ENCODE data around the gene PIP5K1C.
"Not testable (repeated sequence)": the region's sequence is repeated elsewhere in the genome, so short reads cannot be mapped to it uniquely, and the experiment has no call there.

The PIP5K1C gene

DNA sequence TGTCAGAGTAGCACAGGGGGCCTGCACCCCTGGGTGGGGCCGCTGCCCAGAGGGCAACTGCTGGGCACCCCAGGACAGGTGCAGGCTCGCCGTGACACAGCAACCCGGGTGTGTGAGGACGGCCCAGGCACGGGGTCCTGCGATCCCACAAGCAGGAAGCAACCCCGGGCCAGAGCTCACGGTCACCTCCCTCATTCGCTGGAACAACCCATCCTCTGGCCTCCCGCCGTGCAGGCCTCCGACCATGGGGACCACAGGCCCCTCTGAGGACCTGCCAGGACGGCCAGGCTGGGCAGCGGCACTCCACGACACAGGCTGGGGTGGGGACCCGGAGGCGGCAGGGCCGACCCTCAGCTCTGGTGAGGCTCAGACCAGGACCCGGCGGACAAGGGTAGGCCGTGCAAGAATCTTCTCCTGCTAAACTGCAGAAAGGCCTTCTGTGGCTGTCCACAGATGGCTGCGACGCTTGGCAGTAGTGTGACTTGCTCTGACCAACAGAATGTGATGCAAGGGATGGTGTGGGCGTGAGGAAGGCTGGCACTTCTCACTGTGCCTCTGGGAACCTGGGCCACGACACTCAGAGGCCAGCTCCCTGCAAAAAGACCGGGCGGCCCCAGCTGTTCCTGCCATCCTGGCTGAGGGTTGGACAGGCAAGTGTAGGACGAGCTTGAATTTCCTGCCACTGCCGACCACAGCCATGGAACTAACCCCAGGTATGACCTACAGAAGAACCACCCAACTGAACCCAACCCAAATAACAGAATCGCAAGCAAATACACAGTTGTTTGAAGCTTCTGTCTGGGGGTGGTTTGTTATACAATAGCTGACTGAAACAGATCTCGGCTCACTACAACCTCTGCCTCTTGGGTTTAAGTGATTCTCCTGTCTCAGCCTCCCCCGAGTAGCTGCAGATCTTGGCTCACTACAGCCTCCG lies 26.5 kb downstream of the PIP5K1C start:
- DNase-seq, result no peak

DNA sequence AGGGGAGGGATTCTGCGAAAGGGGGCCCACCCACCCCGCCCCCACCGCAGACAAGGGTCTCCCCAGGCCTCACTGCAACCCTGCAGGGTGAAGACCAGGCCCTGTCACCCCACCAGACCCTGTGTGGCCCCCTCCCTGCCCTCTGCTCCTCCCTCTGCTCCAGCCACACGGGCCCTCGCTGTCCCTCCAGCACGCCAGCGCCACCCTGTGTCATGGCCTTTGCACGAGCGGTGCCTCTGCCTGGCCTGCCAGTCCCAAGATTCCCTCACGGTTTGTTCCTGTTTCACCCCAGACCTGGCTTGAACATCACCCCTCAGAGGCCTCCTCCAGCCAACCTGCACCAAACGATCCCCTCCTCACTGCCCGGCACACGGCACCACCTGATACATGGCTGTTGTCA lies 27.3 kb downstream of the PIP5K1C start:
- no peak for DNase-seq

DNA sequence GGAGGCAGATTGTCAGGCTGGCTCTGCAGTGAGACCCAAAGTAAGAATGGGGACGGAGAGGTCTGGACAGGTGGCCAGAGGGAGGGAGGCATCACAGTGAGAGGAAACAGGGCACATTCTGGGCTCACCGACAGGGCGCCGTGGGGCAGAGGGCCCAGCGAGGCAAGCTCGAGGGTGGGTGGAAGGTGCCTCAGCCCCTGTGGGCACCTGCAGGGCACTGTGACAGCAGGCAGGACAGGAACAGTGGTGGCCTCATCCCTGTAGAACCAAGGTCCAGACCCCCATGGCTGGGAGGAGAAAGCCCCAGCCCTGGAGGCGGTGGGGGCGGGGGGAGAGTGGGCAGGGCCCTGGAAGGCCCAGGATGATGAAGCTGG lies 27.7 kb downstream of the PIP5K1C start:
- no peak for DNase-seq

DNA sequence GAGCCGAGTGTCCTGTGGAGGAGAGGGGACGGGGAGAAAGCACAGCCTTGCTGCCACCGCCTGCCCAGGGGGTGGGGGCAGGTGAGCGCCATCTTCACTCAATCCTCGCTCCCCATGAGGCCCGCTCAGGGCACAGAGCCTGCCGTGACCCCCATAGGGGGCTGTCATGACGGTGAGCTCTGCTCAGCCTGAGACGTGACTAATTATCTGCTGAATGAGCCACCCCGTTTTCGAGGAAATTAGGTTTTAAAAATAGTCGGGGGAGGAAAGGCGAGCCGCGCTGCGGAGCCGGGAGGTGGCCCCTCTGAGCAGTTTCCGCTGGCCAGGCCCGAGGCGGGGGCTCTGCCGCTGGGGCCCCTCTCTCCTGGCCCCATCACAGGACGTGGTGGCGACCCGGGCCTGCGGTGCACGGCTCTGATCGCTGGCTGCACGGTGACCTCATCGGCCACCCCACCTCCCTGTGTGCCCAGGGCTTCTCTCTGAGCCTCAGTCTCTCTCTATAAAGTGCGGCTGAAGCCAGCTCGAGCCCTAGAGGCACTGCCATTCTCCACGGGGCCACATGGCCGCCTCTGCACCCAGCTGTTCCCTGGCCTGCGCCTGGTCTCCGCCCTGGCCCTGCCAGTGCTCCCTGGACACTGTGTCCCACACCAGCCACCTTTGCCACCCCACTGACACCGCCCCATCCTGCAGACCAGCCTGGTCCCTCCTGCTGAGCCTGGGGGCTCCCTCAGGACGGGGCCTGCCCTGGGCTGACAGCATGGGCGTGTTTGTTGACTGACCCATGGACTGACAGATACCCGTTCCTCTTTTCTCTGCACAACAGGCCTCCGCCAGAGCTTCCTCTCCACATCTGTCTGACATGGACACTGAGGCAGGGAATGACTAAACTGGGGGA lies 28.3 kb downstream of the PIP5K1C start:
- DNase-seq, result peak; percentile 45

DNA sequence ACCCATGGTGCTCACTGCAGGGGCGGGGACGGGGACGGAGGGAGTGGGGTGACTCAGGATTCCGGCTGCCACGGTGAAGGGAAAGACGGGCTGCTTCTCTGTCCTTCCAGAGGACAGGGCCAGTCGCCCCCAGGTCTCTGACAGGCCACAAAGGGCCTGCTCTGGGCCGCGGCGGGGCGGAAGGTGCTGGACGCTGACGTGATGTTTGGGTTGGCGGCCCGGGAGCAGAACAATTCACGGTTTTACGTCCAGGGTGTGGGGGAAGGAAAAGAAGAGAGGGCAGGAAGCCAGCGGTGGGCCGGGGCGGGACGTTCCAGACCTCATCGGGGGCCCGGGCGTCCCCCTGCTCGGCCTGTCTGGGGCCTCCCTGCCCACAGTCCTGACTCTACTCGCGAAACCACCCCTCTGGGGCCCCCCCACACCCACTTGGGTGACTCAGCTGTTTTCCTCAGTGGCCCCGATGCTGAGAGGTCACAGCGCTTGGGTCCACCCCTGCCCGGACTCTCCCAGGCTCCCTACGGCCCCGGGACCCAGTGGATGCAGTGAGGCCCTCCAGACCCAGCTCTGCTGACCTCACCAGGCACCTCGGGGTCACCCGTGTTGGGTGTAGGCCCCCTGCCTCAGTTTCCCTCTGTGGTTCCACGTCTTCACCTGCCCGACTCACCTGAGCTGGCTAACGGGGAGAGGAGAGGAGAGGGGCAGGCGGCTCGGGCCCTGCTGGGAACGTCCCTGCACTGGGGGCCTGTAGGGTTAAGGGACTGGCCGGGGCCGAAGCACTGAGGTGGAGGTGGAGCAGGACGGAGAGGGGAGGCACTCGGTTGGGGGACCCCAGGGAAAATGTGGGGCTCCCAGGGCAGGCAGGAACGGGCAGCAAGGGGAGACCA lies 29.2 kb downstream of the PIP5K1C start:
- DNase-seq, result peak; percentile 64

DNA sequence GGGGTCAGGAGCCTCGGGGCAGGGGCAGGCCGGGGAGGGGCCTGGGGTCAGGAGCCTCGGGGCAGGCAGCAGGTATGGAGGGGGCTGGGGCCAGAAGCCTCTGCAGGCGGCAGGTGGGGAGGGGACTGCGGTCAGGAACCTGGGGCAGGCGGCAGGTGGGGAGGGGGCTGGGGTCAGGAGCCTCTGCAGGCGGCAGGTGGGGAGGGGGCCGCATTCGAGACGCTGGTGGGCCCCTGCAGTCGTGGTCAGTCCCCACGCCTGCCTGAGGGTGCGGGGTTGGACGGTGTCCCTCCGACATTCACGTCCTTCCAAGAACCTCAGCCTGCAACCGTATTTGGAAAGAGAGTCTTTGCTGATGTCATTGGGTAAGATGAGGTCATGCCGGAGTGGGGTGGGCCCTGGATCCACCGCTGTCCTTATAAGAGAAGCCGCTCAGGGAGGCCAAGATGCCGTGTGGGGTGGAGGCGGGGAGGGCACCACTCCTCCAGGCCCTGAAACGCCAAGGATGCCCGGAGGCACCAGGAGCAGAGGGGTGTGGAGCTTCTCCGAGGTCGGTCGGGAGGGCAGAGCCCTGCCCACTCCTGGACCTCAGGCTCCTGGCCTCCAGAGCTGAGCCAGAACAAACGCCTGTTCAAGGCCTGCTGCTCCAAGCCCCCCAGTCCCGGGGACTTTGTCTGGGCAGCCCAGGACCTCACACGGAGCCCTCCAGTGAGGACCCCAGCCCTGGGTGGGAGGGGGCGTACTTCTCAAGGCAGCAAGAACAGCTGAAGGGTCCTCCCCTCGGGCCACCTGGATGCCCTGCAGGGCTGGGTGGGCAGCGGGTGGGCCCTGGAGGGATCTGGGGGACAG lies 30.1 kb downstream of the PIP5K1C start:
- peak; percentile 30 for DNase-seq

DNA sequence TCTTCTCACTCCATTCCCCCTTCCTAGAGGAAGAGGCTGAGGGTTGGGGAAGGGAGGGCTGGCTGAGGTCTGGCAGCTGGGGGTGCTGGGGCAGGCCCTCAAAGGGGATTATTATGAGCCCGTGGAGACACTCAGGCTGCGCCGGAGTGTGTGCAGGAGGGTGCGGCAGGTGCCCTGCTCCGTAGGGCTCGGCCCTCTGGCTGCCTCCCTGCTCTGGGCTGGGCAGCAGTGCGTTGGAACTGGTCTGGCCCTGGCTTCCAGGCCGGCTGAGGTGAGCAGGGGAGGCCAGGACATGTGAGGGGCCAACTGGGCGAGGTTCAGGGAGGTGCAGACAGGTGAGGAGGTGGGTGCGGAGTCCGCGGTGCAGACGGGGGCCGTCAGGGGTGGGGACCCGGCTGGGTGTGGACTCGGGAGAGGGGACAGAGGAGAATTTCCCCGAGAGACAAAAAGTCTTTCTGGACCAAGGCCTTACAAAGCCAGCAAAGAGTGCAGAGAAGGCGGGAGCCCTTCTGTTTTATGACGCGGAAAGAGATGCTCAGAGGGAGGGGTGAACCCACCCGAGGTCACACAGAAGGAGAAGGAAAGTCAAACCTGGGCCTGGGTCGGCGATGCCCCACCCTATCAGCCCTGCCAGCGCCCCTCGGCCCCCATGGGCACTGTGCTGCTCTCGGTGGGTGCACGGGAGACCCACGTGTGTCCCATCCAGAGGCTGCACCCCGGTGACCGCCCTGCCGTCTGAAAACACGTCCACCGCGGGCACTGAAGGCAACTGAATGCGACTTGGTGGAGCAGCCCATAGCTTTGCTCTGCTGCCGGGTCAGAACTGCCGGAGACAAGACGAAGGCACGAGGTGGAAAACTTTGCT lies 31.0 kb downstream of the PIP5K1C start:
- DNase-seq, result no peak

DNA sequence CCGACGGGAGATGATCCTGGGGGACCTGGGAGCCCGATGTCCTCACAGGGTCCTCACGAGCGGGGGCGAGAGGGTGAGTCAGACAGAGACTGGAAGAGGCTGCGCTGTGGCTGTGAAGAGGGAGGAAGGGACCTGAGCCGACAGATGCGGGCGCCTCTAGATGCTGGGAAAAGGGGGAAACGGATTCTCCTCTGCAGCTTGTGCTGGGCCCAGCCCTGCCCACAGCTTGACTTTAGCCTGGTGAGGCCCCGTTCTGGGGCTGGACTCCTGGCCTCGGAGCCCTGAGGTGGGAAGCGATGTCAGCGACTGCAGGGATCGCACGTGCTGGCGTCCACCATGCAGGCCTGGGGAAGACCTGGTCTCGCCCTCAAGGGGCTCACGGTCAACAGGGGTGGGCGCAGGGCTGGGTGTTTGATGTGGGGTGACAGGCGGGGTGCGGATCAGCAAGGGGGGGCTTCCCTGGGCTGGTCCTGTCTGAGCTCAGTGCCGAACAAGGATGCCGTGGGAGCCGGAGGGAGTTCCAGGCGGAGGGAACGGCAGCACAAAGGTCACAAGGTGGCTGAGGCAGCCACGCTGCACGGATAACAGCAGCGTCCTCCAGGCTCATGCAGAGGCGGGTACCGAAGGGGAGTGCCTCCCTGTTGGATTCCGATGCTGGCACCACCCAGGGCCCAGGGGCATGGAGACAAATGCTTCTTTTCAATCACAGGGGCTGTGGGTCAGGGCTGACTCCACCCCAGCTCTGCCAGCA lies 31.8 kb downstream of the PIP5K1C start:
- DNase-seq, result no peak

DNA sequence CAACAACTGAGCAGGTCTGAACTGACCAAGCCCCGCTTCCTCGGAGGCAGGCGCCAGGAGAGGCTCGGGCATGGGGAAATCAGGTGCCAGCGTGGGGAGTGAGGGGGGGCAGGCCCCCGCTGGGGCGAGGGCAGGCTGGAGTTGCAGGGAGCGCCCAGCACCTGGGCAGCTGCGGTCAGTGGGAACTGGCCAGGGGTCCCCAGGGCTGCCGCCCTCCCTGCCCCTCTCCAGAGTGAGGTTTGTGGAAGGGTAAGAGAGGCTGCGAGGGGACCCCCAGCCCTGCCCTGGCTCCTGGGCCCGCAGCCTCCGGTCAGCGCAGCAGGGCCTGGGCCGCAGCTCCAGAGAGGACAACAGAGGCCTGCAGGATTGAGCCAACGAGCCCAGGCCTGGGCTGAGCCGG lies 32.5 kb downstream of the PIP5K1C start:
- DNase-seq, result no peak

DNA sequence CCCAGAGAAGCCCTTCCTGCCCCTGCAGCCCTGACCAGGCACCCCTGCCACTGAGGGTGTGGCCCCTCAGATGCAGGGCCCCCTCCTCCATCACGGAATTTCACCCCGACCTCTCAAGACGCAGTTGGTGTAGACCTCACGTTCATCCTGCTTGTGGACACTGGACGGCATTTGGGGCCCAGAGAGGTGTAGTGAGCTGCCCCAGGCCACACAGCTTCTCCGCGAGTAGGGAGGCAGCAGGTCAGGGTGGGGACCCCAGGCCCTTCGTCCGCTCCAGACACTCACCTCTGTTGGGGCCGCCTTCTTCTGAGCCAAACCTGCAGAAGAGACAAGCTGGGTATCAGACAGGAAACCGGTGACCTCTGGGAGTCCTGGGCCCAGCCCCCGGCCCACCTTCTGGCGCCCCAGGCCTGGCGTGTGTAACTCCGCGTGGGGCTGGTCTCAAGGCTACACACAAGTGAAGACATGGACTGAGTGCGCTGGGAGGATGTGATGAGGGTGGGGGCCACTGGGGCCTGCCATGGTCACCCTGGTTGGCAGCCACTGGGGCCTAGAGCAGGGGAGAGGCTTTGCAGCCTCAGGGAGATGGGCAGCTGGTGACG lies 33.1 kb downstream of the PIP5K1C start:
- no peak for DNase-seq

DNA sequence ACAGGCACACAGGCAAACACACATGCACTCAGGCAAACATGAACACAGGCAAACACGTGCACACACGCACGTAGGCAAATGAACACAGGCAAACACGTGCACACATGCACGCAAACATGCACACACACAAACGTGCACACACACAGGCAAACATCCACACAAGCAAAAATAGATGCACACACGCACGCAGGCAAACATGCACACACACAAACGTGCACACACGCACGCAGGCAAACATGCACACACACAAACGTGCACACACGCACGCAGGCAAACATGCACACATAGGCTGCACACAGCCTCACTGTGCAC lies 33.8 kb downstream of the PIP5K1C start:
- DNase-seq, result not testable (repeated sequence)

DNA sequence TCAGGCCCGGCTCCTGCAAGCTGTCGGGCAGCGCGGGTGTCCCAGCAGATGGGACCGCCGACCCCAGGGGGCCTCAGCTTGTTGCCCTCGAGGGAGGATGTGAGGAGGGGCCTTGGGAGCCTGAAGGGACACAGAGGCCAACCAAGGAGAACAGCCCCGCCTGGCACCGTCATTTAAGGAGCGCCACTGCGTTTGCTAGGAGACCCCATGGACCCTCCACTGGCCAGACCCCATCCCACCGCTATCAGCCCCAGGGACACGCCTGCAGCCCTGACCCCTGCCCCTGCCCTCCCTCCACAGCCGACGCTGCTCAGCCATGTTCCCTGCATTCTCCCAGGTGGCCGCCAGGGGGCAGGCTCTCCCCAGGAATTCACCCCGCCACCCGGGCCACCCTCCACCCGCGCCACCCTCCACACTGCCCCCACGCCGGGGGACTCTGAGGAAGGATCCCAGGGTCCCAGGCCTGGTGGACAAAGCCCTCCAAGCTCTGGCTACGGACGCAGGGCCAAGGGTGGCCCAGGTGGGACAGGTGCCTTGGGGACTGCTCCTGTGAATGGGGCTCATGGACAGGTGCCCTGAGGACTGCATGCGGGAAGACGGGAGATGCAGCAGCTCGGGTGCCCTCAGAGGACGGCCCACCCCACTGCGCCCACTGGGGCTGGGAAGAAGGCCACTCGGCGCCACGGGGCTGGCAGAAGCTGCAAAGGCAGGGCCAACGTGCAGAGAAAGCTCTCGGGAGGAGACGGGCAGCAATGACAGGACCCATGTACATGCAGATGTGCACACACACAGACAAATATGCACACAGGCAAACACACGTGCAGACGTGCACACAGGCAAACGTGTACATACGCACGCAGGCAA lies 34.4 kb downstream of the PIP5K1C start:
- peak; percentile 58 for DNase-seq

DNA sequence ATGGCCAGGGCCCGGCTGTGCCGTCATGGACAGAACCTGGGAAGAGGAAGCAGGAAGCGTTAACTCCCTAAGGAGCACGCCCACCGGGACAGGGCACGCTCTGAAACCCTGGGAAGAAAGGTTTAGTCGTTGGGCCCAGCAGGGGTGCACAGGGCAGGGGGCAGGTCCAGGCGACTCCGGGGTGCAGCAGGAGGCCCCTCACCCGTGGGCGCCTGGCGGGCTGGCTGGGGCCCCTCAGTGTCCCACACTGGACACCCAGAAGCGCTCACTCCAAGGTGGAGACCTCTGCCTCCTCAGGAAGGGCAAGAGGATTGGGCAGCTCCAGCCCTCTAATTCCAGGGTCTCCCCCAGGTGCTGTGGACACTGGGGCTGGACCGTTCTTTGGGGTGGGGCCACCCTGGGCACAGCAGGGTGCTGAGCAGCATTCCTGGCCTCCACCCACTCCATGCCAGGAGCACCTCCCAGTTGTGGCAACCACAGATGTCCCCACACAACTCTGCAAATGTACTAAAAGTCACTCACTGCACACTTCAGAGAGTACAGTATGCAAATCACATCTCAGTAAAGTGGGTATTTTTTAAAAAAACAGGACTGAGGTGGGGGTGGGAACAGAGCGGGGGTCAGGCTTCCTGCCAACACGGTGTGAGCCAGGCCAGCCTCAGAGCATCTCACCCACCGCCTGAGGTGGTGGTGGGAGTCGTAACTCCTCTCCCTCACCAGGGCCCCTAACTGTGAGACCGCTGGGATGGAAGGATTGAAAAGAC lies 35.2 kb downstream of the PIP5K1C start:
- DNase-seq, result no peak

DNA sequence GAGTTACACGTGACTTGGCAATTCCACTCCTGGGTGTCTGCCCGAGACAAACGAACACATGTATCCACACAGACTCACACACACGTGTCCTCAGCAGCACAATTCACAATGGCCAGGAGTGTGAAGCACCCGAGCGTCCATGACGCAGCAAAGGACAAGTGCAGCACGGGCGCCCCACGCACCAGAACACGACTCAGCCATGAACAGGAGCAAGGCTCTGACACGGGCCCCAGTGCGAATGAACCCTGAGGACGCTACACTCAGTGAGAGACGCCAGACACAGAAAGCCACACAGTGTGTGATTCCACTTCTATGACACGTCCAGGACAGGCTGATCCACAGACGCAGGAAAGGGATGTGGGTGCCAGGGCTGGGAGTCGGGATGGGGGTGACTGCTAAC lies 36.4 kb downstream of the PIP5K1C start:
- no peak for DNase-seq

DNA sequence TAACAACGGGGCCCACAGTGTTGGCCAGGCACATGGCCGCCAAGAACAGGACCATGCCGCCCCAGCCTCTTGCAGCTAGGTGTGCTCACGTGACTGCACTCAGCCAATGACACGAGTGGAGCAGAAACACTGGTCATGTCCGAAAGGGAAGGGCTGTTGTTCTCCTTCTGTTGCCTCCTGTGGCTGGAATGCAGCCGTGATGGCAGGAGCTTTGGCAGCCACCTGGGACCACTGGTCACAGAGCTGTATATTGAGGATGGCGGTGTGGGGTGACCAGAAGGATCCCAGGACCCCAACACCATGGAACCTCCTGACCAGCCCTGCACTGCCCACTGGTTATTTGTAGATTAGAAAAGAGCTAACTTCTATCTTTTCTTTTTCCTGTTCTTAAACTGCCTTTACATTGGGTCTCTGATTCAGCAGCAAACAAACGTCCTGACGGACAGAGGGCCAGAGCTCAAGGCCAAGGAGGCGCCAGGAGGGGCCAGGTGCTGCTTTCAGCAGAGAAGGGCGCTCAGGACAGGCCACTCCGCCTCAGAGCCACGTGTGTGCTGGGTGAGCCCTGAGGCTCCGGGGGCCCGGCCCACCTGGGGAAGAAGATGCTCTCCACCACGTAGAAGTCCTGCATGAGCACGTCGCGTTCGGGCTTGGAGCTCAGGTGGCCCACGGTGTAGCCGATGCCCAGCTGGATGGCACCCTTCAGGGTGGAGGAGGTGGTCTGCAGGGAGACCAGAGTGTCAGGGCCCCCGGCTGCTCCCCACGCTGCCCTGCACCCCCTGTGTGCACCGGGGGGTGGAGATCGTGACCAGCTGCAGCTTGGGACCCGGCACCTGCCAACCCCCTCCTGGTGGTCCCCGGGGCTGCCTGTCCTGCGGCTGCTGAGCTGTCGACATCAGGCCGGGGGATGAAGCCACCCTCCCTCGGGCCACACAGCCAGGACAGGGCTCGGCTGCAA lies 38.7 kb downstream of the PIP5K1C start:
- no peak for DNase-seq

DNA sequence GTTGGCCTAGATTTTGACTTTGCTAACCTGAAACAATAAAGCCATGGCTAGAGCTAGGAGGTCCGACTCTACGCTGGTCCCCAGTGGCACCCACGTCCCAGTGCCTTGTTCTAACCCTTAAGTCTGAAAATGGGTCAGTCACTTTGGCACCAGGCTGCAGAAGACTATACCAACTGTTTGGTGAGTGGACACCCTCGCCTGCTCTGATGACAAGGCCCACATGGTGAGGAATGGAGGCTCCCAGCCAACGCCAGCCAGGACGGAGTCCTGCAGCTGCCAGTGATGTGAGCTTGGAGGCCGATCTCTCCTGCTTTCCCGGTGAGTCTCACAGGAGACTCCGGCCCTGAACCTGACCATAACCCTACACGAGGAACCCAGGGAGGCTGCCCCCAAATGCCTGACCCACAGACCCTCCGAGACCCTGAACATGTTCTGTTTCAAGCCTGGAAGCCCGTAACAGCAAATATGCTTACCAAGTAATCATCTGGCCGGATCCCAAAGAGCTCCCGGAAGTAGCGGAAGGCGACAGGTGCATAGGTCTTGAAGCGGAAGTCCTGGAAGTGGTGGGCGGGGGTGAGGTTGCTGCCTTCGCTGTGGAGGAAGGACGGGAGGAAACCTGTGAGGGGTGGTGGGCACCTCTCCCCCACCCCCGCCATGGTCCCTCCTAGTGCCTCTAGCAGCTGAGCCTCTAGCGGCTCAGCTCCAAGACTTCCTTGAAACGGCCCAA lies 39.6 kb downstream of the PIP5K1C start:
- no peak for DNase-seq
